Ishikawa (cell line): ENCODE measurements around the gene FBXW12.

Source experiments
- CEBPB ChIP-seq: IDR thresholded peaks from 2 replicates; pipeline ENCODE4 v1.6.1; 2012
- CREB1 ChIP-seq: IDR thresholded peaks from 2 replicates; pipeline ENCODE4 v1.6.1; 2012; ENCODE audit warnings: low read depth
- EGR1 ChIP-seq: IDR thresholded peaks from 2 replicates; pipeline ENCODE4 v1.6.1; 2012
- EP300 ChIP-seq: IDR thresholded peaks from 2 replicates; pipeline ENCODE4 v1.6.1; 2012; ENCODE audit warnings: borderline replicate concordance
- FOXM1 ChIP-seq: IDR thresholded peaks from 2 replicates; pipeline ENCODE4 v1.6.1; 2012; ENCODE audit warnings: low read depth, borderline replicate concordance
- NFIC ChIP-seq: IDR thresholded peaks from 2 replicates; pipeline ENCODE4 v1.6.1; 2012
- RAD21 ChIP-seq: IDR thresholded peaks from 2 replicates; pipeline ENCODE4 v1.6.1; 2012; ENCODE audit warnings: low read depth
- TAF1 ChIP-seq: IDR thresholded peaks from 2 replicates; pipeline ENCODE4 v1.6.1; 2012; ENCODE audit warnings: low read depth, mild to moderate bottlenecking
- TCF12 ChIP-seq: IDR thresholded peaks from 2 replicates; pipeline ENCODE4 v1.6.1; 2012; ENCODE audit warnings: low read depth
- TEAD4 ChIP-seq: IDR thresholded peaks from 2 replicates; pipeline ENCODE4 v1.6.1; 2012
- YY1 ChIP-seq: IDR thresholded peaks from 2 replicates; pipeline ENCODE4 v1.6.1; 2012; ENCODE audit warnings: low read depth
- ZBTB7A ChIP-seq: IDR thresholded peaks from 2 replicates; pipeline ENCODE4 v1.6.1; 2012; ENCODE audit warnings: low read depth
- TF ChIP-seq, protein P1 (sequence below): IDR thresholded peaks from 2 replicates; pipeline ENCODE4 v1.6.1; 2012
- TF ChIP-seq, protein P2 (sequence below): IDR thresholded peaks from 2 replicates; pipeline ENCODE4 v1.6.1; 2012; ENCODE audit warnings: low read depth, mild to moderate bottlenecking
- TF ChIP-seq, protein P3 (sequence below): IDR thresholded peaks from 2 replicates; pipeline ENCODE4 v1.6.1; 2012

FBXW12 gene

DNA sequence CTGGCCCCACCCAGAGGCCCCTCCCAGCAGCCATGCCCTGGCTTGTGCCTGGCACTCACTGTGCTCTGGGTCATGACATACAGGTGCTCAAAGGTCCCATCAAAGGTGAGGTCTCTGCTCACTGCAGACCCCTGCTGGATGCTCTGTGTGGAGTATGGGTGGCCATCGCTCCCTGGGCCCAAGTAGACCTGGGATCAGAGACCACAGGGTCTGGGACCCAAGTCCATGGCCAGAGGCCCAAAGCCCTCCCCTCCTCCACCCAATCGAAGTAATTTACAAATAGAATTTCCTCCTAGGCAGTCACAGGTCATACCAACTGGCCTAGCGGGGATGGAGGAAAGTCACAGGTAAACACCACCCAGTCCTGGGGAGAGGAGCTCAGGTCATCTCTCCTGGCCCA, 50.3 kb downstream of the FBXW12 start:
- no peak for TF ChIP-seq CREB1
- no peak for TF ChIP-seq YY1
- TF ChIP-seq, protein P1, sequence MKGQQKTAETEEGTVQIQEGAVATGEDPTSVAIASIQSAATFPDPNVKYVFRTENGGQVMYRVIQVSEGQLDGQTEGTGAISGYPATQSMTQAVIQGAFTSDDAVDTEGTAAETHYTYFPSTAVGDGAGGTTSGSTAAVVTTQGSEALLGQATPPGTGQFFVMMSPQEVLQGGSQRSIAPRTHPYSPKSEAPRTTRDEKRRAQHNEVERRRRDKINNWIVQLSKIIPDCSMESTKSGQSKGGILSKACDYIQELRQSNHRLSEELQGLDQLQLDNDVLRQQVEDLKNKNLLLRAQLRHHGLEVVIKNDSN: no peak
- TF ChIP-seq, protein P2, sequence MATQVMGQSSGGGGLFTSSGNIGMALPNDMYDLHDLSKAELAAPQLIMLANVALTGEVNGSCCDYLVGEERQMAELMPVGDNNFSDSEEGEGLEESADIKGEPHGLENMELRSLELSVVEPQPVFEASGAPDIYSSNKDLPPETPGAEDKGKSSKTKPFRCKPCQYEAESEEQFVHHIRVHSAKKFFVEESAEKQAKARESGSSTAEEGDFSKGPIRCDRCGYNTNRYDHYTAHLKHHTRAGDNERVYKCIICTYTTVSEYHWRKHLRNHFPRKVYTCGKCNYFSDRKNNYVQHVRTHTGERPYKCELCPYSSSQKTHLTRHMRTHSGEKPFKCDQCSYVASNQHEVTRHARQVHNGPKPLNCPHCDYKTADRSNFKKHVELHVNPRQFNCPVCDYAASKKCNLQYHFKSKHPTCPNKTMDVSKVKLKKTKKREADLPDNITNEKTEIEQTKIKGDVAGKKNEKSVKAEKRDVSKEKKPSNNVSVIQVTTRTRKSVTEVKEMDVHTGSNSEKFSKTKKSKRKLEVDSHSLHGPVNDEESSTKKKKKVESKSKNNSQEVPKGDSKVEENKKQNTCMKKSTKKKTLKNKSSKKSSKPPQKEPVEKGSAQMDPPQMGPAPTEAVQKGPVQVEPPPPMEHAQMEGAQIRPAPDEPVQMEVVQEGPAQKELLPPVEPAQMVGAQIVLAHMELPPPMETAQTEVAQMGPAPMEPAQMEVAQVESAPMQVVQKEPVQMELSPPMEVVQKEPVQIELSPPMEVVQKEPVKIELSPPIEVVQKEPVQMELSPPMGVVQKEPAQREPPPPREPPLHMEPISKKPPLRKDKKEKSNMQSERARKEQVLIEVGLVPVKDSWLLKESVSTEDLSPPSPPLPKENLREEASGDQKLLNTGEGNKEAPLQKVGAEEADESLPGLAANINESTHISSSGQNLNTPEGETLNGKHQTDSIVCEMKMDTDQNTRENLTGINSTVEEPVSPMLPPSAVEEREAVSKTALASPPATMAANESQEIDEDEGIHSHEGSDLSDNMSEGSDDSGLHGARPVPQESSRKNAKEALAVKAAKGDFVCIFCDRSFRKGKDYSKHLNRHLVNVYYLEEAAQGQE: no peak
- TF ChIP-seq TAF1: no peak
- TF ChIP-seq CEBPB: no peak
- no peak for TF ChIP-seq RAD21
- TF ChIP-seq EGR1: no peak
- no peak for TF ChIP-seq FOXM1

DNA sequence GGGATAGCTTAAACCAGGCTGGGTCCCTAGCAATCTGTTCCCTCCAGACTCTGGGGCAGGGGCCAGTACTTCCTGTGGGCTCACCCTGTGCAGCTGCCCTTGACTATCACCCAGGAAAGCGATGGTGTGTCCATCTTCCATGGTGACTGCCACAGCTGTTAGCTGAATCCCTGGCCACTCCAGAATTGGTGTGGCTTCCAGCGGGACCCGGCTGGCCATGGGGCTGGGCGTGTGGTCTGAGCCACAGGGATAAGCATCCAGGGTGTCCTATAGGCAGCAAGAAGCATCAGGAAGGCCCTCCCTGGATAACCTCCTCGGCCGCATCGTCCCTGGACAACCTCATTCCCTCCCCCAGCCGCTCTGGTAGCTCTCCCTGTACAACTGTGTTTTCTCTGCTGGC, 50.7 kb downstream of the FBXW12 start:
- TF ChIP-seq, protein P3, sequence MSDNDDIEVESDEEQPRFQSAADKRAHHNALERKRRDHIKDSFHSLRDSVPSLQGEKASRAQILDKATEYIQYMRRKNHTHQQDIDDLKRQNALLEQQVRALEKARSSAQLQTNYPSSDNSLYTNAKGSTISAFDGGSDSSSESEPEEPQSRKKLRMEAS: no peak
- TF ChIP-seq EP300 (no peak), NFIC (no peak), ZBTB7A (no peak), FOXM1 (no peak), RAD21 (no peak), CEBPB (no peak), EGR1 (no peak), CREB1 (no peak), YY1 (no peak), TAF1 (no peak), TCF12 (no peak), TEAD4 (no peak)
- TF ChIP-seq, protein P1: no peak
- TF ChIP-seq, protein P2: no peak

DNA sequence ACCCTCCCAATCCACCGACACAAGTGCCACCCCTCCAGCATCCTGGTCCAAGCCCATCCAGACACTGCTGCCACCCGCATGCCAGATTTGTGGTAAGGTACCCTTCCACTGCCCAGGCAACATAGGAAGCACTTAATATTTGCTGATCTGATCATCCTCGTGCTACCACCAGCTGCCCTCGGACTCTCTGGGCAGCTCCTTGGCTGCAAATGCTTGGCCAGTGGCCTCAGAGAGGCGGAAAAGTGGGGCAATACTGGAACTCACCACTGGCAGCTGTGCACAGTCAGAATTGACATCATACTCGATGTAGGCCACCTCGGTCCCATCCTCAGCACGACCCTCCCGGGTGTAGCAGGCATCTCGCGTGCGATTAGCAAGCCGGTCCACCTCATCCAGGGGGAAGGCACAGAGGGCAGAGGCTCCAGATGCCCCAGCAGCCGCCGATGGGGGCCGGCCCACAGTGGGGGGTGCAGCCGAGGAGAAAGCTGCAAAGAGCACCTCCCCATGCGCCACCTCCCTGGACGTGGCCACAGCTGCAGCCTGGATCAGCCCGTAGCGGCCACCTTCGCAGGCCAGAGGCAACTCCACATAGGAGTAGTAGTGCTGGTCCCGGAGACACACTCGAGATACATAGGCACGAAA, 51.3 kb downstream of the FBXW12 start:
- TF ChIP-seq, protein P1: no peak
- TF ChIP-seq, protein P3: no peak
- TF ChIP-seq ZBTB7A (no peak), NFIC (no peak), RAD21 (no peak), CREB1 (no peak), TEAD4 (no peak), YY1 (no peak), FOXM1 (no peak), TAF1 (no peak)
- TF ChIP-seq, protein P2: no peak

GRCh38 chr3:48423883-48424695, 52.1 kb downstream of the FBXW12 start:
- TF ChIP-seq CEBPB (no peak), NFIC (no peak)
